Ovary (tissue), 9 donors: ENCODE measurements around the gene CPZ. TPM values are rescaled to one million over a fixed set of nuclear protein-coding genes. Genes with fewer than 3 reads are reported as not detected.

ENCODE experiments used
- DNase-seq, 5 donors: peaks; one replicate each; pipeline ENCODE4 v3.0.0-alpha.2; 2019 to 2020
- H3K27ac ChIP-seq, 2 donors: fragments of 200-600 bp; one replicate each; pipeline versions ENCODE4 v1.5.1 to v1.8.0; 2019 to 2022
- H3K27me3 ChIP-seq: fragments of 200-600 bp; one replicate; pipeline ENCODE4 v1.8.0; 2022
- H3K36me3 ChIP-seq: fragments of 200-600 bp; sonication (generic); one replicate; pipeline ENCODE4 v1.5.1; 2019
- H3K4me1 ChIP-seq: one replicate; pipeline ENCODE4 v1.8.1; 2013; ENCODE audit warnings: mild to moderate bottlenecking, moderate library complexity; ENCODE audit not compliant: insufficient read depth
- H3K4me3 ChIP-seq: fragments of 200-600 bp; sonication (generic); one replicate; pipeline ENCODE4 v1.5.1; 2017
- H3K9me3 ChIP-seq, 2 donors: fragments of 200-600 bp in 1 of 2; sonication (generic) in 1 of 2; one replicate each; pipeline versions ENCODE4 v1.5.1 to v1.8.1; 2013 to 2019; ENCODE audit warnings: mild to moderate bottlenecking in 1 of 2, moderate library complexity in 1 of 2
- CTCF ChIP-seq, 3 donors: fragments of 450-650 bp in 2 of 3; fragments of 200-600 bp in 1 of 3; IDR thresholded peaks; one replicate each; pipeline versions ENCODE4 v1.5.1 to v1.8.0; 2016 to 2022; ENCODE audit warnings: antibody characterized with exemption in 3 of 3, mild to moderate bottlenecking in 1 of 3
- EP300 ChIP-seq: sonication (generic); formaldehyde crosslinking; IDR thresholded peaks from one replicate; pipeline ENCODE4 v1.6.1; 2017; ENCODE audit warnings: antibody characterized with exemption
- POLR2A ChIP-seq: fragments of 450-650 bp; IDR thresholded peaks from one replicate; pipeline ENCODE4 v1.6.1; 2017; ENCODE audit warnings: antibody characterized with exemption, mild to moderate bottlenecking, moderate library complexity
- WGBS, 3 donors: extraction: QIAGEN DNeasy Blood & Tissue Kit in 1 of 3; methylation state at CpG; one replicate each; pipeline versions ENCODE4 v1.1.5 to v1.1.7; 2013 to 2017; 5-methylcytosine and 5-hydroxymethylcytosine counted together
- intact Hi-C, 4 donors: fragments of 100-400 bp; cut with DNase I; formaldehyde crosslinking; loops; one replicate each; pipeline versions ENCODE4 v1.11.0 to v1.15.1; 2022 to 2023
- polyA plus RNA-seq, 2 donors: library from polyadenylated mRNA; stranded (reverse); fragments of 200-250 nt in 1 of 2; fragments of 350-450 nt in 1 of 2; fragmentation: Illumina TruSeq in 1 of 2; extraction: RNeasy Lipid Tissue Mini Kit (QIAGEN cat#74804) in 1 of 2; gene quantifications; one replicate each; pipeline ENCODE4 v1.2.3, GENCODE V29; 2013 to 2014
- total RNA-seq, 7 donors: library from RNA; depleted of rRNA in 2 of 7; stranded (reverse); fragments of >200 nt in 2 of 7; fragmentation: NEBNext Ultra II Directional in 3 of 7; extraction: Animal tissue kit (Norgen Biotek cat#: 25700) in 3 of 7; gene quantifications; one replicate each; pipeline versions ENCODE4 v1.1.0 to v1.2.4, GENCODE V29; 2016 to 2023
- donor health status: DM: no; HTN: no; CAD: no; lungs with moderate emphysema.
- donor health status: DM: no; HTN: no; CAD: no.
- donor health status: Bipolar disorder and iron deficiency.
- donor health status: DM: yes; HTN: yes; CAD: no.
- donor health status: DM: no; HTN: no; CAD: no.
- donor health status: DM: yes; HTN: yes; CAD: no.

CPZ gene
- total and polyA plus RNA-seq, 9 donors: 51.0 to 212 (median 129) TPM

- peak in 3 of 5 donors; percentile 52 to 75 (median 68) for DNase-seq
- Histone ChIP-seq H3K9me3 (no peaks in the 10 kb centered on the region), H3K4me1 (no peaks in the 10 kb centered on the region), H3K4me3 (no peak overlapping the region), H3K27me3 (no peaks in the 10 kb centered on the region), H3K27ac (peak overlapping the region in 1 of 2 donors; percentile 10), H3K36me3 (no peaks in the 10 kb centered on the region)
- TF ChIP-seq CTCF (IDR thresholded peaks at IDR 0.05): peak; percentile 71 to 88 (median 81)
- TF ChIP-seq EP300: no peak
- no peak for TF ChIP-seq POLR2A
- whole genome bisulfite sequencing, 3 donors: 35 to 41% (median 39%) methylated on average over 41 to 42 of the region's 42 CpGs
- intact Hi-C loops: loop anchor here in 1 of 4 donors (10.0 kb wide), 1 partner anchor 363 kb away; no protein-coding TSS in a partner anchor
Observed at GRCh38 chr4:8607603-8608481, 15.3 kb downstream of the CPZ start.

- no peak for TF ChIP-seq CTCF (IDR thresholded peaks at IDR 0.05)
- no peak for TF ChIP-seq POLR2A
- no peak for TF ChIP-seq EP300
- Histone ChIP-seq H3K4me1 (no peaks in the 10 kb centered on the region), H3K27ac (no peak overlapping the region), H3K27me3 (no peaks in the 10 kb centered on the region), H3K36me3 (no peaks in the 10 kb centered on the region), H3K4me3 (no peak overlapping the region), H3K9me3 (no peaks in the 10 kb centered on the region)
- WGBS, 3 donors: 69 to 78% (median 73%) methylated on average over 5 of the region's 5 CpGs
- peak in 1 of 5 donors; percentile 16 for DNase-seq
- intact Hi-C loops: loop anchor here in 1 of 4 donors (10.0 kb wide), 1 partner anchor 364 kb away; no protein-coding TSS in a partner anchor
Observed at GRCh38 chr4:8608714-8609391, 16.3 kb downstream of the CPZ start.

- H3K4me1 ChIP-seq: no peaks in the 10 kb centered on the region
- H3K27me3 ChIP-seq: no peaks in the 10 kb centered on the region
- DNase-seq: peak in 1 of 5 donors; percentile 9
- no peaks in the 10 kb centered on the region for H3K9me3 ChIP-seq
- no peak overlapping the region for H3K27ac ChIP-seq
- WGBS, 3 donors: 86 to 90% (median 89%) methylated on average over 6 of the region's 6 CpGs
- intact Hi-C loops: loop anchor here in 1 of 4 donors (10.0 kb wide), 1 partner anchor 365 kb away; no protein-coding TSS in a partner anchor
- no peaks in the 10 kb centered on the region for H3K36me3 ChIP-seq
- TF ChIP-seq EP300 (no peak), CTCF (IDR thresholded peaks at IDR 0.05) (no peak), POLR2A (no peak)
- H3K4me3 ChIP-seq: no peak overlapping the region
Observed at GRCh38 chr4:8609406-8609805, 16.8 kb downstream of the CPZ start.

GRCh38 chr4:8609824-8610350, 17.3 kb downstream of the CPZ start:
- no peak overlapping the region for H3K4me3 ChIP-seq
- no peaks in the 10 kb centered on the region for H3K36me3 ChIP-seq
- H3K9me3 ChIP-seq: no peaks in the 10 kb centered on the region
- no peak overlapping the region for H3K27ac ChIP-seq
- 61 to 81% (median 77%) methylated on average over 9 of the region's 9 CpGs for WGBS, 3 donors
- TF ChIP-seq POLR2A (no peak), CTCF (IDR thresholded peaks at IDR 0.05) (no peak), EP300 (no peak)
- no peaks in the 10 kb centered on the region for H3K27me3 ChIP-seq
- DNase-seq: no peak
- intact Hi-C loops: loop anchor here in 1 of 4 donors (10.0 kb wide), 1 partner anchor 365 kb away; no protein-coding TSS in a partner anchor
- no peaks in the 10 kb centered on the region for H3K4me1 ChIP-seq
